Measurements from ENCODE around the gene DOCK8. TPM values are rescaled to one million over a fixed set of nuclear protein-coding genes. Genes with fewer than 3 reads are reported as not detected.

Gene DOCK8
- total RNA-seq, 1 donor from 2014 or later, result 83.4 TPM

GRCh38 chr9:479971-480350 is 265.3 kb downstream of the DOCK8 start:
- H3K27ac ChIP-seq, result no peak overlapping the region
- no peaks in the 10 kb centered on the region for H3K27me3 ChIP-seq
- DNase-seq (no peak), ATAC-seq (no peak)
- no peaks in the 10 kb centered on the region for H3K9me3 ChIP-seq
- H3K36me3 ChIP-seq, result no peaks in the 10 kb centered on the region
- intact Hi-C loops (cut with DNase I), result no loop called here
- H3K4me3 ChIP-seq, result no peak overlapping the region
- TF ChIP-seq CTCF (IDR thresholded peaks at IDR 0.05), result no peak
- H3K4me1 ChIP-seq, result no peaks in the 10 kb centered on the region

- no peak overlapping the region for H3K27ac ChIP-seq
- no peak overlapping the region for H3K4me3 ChIP-seq
- no peaks in the 10 kb centered on the region for H3K27me3 ChIP-seq
- ATAC-seq (no peak), DNase-seq (no peak)
- no peaks in the 10 kb centered on the region for H3K36me3 ChIP-seq
- intact Hi-C loops (cut with DNase I), result no loop called here
- no peaks in the 10 kb centered on the region for H3K4me1 ChIP-seq
- TF ChIP-seq CTCF (IDR thresholded peaks at IDR 0.05), result no peak
- no peaks in the 10 kb centered on the region for H3K9me3 ChIP-seq
Measured at GRCh38 chr9:482739-483138, 268.1 kb downstream of the DOCK8 start.

GRCh38 chr9:486156-486555 is 271.5 kb downstream of the DOCK8 start:
- Histone ChIP-seq H3K27ac (no peak overlapping the region), H3K4me1 (peaks cover 5% of the 10 kb centered on the region), H3K4me3 (no peak overlapping the region), H3K36me3 (no peaks in the 10 kb centered on the region), H3K9me3 (no peaks in the 10 kb centered on the region), H3K27me3 (no peaks in the 10 kb centered on the region)
- DNase-seq, result no peak
- intact Hi-C loops (cut with DNase I), result no loop called here
- no peak for TF ChIP-seq CTCF (IDR thresholded peaks at IDR 0.05)
- ATAC-seq, result no peak

- intact Hi-C loops (cut with DNase I), result no loop called here
- Histone ChIP-seq H3K27me3 (no peaks in the 10 kb centered on the region), H3K27ac (no peak overlapping the region), H3K4me3 (no peak overlapping the region), H3K4me1 (peaks cover 5% of the 10 kb centered on the region), H3K36me3 (no peaks in the 10 kb centered on the region), H3K9me3 (no peaks in the 10 kb centered on the region)
- ATAC-seq (no peak), DNase-seq (no peak)
- no peak for TF ChIP-seq CTCF (IDR thresholded peaks at IDR 0.05)
Measured at GRCh38 chr9:487429-487828, 272.8 kb downstream of the DOCK8 start.

GRCh38 chr9:488448-488847 is 273.8 kb downstream of the DOCK8 start:
- no peak for TF ChIP-seq CTCF (IDR thresholded peaks at IDR 0.05)
- H3K9me3 ChIP-seq, result no peaks in the 10 kb centered on the region
- ATAC-seq, result no peak
- H3K27ac ChIP-seq, result no peak overlapping the region
- intact Hi-C loops (cut with DNase I), result no loop called here
- no peaks in the 10 kb centered on the region for H3K27me3 ChIP-seq
- no peak for DNase-seq
- no peaks in the 10 kb centered on the region for H3K36me3 ChIP-seq
- H3K4me3 ChIP-seq, result no peak overlapping the region
- peaks cover 5% of the 10 kb centered on the region for H3K4me1 ChIP-seq

All from upper lobe of right lung (tissue), 1 donor.